Esophagus squamous epithelium (tissue), 4 donors: Measurements from ENCODE around the gene KCNH1.

Experiments used
- CTCF ChIP-seq, 6 experiments: fragments of 450-650 bp in 4 of 6; fragments of 200-600 bp in 2 of 6; sonication (generic) in 2 of 6; IDR thresholded peaks; one replicate each; pipeline ENCODE4 v1.5.1; 2016 to 2019; ENCODE audit warnings: antibody characterized with exemption in 6 of 6, mild to moderate bottlenecking in 4 of 6, moderate library complexity in 4 of 6
- POLR2A ChIP-seq, 4 donors: fragments of 450-650 bp; IDR thresholded peaks; one replicate each; pipeline ENCODE4 v1.6.1; 2017; ENCODE audit warnings: antibody characterized with exemption in 4 of 4, mild to moderate bottlenecking in 4 of 4, moderate library complexity in 3 of 4

- no peak for TF ChIP-seq POLR2A (IDR thresholded peaks at IDR 0.05)
- TF ChIP-seq CTCF (IDR thresholded peaks at IDR 0.05), result no peak
Observed at GRCh38 chr1:210707300-210708240, 426.4 kb downstream of the KCNH1 start.
